ENCODE measurements around the gene CPB2. TPM values are rescaled to one million over a fixed set of nuclear protein-coding genes. Genes with fewer than 3 reads are reported as not detected.

The CPB2 gene
- total and polyA plus RNA-seq, 2 of the 8 experiments (the other 6 are each of a cell fraction or from before 2014, with no cell fraction given) = not detected

DNA sequence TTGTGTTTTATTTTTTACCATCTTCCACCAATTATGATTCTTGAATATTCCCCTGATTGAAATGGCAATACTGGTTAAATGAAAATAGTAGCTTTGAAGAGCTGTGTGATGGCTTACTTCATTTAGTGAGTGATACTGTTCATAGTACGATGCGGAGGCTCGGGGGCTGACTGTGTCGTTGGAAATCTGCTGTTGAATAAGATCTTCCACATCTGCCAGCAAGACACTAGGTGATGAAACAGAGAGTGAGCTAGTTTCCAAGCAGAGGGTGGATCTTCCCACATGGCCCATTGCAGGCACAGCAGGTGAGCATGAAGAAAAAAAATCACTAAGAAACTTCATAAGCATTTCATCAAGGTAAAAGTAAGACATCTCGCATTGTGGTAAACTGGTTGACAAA is 22.5 kb downstream of the CPB2 start:
- no peak for FAIRE-seq
- H3K56ac ChIP-seq (replicated peaks; ENCODE audit: insufficient read length, low read depth, low read length) = no peak overlapping the region
- CTCF ChIA-PET (ENCODE audit: partially characterized antibody) = interaction anchor here (0.9 to 1.3 kb wide), 3 partner anchors 10 to 44 kb away, joined by 3 to 4 read pairs (median 4); no protein-coding TSS in a partner anchor

More for the DNA sequence above, 22.5 kb downstream of the CPB2 start:
- H3K9me3 ChIP-seq (ENCODE audit: insufficient read depth in 2 of 2, low read depth in 1 of 2, low read length in 1 of 2) = peaks cover 0 to 7% of the 10 kb centered on the region in 2 experiments; a peak in 1 of 4 replicates
- no peaks in the 10 kb centered on the region for H3K36me3 ChIP-seq (ENCODE audit: control insufficient read depth in 2 of 4, insufficient read depth in 4 of 4, low read length in 3 of 4)
- TF ChIP-seq BRCA1 (IDR thresholded peaks at IDR 0.05; ENCODE audit: low read depth, low read length) (no peak), MAFK (IDR thresholded peaks at IDR 0.05; ENCODE audit: low read depth, low read length) (no peak), KDM4A (IDR thresholded peaks at IDR 0.05; ENCODE audit: low read depth, low read length, severe bottlenecking) (no peak), PHF8 (conservative IDR thresholded peaks at IDR 0.05; ENCODE audit: low read depth, low read length) (no peak), ZNF274 (IDR thresholded peaks at IDR 0.05; ENCODE audit: borderline replicate concordance, extremely low read depth, low read length) (no peak), SP2 (IDR thresholded peaks at IDR 0.05; ENCODE audit: low read length) (no peak), CHD1 (IDR thresholded peaks at IDR 0.05; ENCODE audit: low read depth, low read length) (no peak), JUN (IDR thresholded peaks at IDR 0.05; ENCODE audit: low read depth, low read length) (no peak), TEAD4 (IDR thresholded peaks at IDR 0.05; ENCODE audit: low read depth, low read length) (no peak), SRF (IDR thresholded peaks at IDR 0.05; ENCODE audit: low read depth, low read length) (no peak), TCF12 (IDR thresholded peaks at IDR 0.05; ENCODE audit: low read depth, low read length) (no peak)
- H4K20me1 ChIP-seq (replicated peaks in 1 of 2; ENCODE audit: control insufficient read depth in 1 of 2, insufficient read depth in 2 of 2, low read length in 2 of 2) = no peaks in the 10 kb centered on the region
- H2BK5ac ChIP-seq (ENCODE audit: low read depth, low read length) = no peak overlapping the region
- H3K9ac ChIP-seq (replicated peaks in 1 of 4; ENCODE audit: extremely low read depth in 1 of 4, low read depth in 3 of 4, low read length in 3 of 4) = no peak overlapping the region
- WGBS, 2 experiments (ENCODE audit: extremely low coverage in 1 of 2, insufficient coverage in 1 of 2, insufficient read length in 1 of 2, insufficient replicate concordance in 2 of 2, low coverage in 1 of 2, low lambda C conversion rate in 2 of 2, missing lambda C conversion rate in 1 of 2) = 92% methylated on average over 5 of the region's 5 CpGs; no CpG with 5 or more reads in 1 of the 2 experiments
- no peak overlapping the region for H2AFZ ChIP-seq (ENCODE audit: low read length)
- H3K14ac ChIP-seq (ENCODE audit: insufficient read length) = no peak overlapping the region
- no peak overlapping the region for H2AK5ac ChIP-seq (ENCODE audit: low read depth, low read length)
- H3K18ac ChIP-seq (ENCODE audit: extremely low read depth, low read length) = no peak overlapping the region
- no peak overlapping the region for H2BK20ac ChIP-seq (ENCODE audit: low read length)
- H4K5ac ChIP-seq (ENCODE audit: insufficient read length, low read depth, low read length) = no peak overlapping the region
- H2BK120ac ChIP-seq (replicated peaks; ENCODE audit: low read depth, low read length) = no peak overlapping the region
- no peaks in the 10 kb centered on the region for H3K23me2 ChIP-seq (ENCODE audit: low read depth, low read length)
- POLR2A ChIA-PET (ENCODE audit: partially characterized antibody) = no interaction called here
- no peak overlapping the region for H4K8ac ChIP-seq (ENCODE audit: extremely low read depth, insufficient read depth, low read length)
- no peak overlapping the region for H2BK12ac ChIP-seq (ENCODE audit: low read depth, low read length)
- no peak overlapping the region for H3K23ac ChIP-seq (ENCODE audit: insufficient read length)
- H3K4me3 ChIP-seq (ENCODE audit: extremely low read depth in 1 of 4, insufficient read depth in 2 of 4, low read depth in 3 of 4, low read length in 4 of 4) = no peak overlapping the region
- H2BK15ac ChIP-seq (ENCODE audit: low read length) = no peak overlapping the region
- no peak overlapping the region for H3K27ac ChIP-seq (ENCODE audit: low read depth, low read length)
- no peaks in the 10 kb centered on the region for H3K79me1 ChIP-seq (ENCODE audit: low read depth, low read length)
- no peak overlapping the region for H3K4ac ChIP-seq (replicated peaks; ENCODE audit: insufficient read length, low read depth, low read length)
- no peaks in the 10 kb centered on the region for H3K27me3 ChIP-seq (replicated peaks in 1 of 4; ENCODE audit: control insufficient read depth in 3 of 4, extremely low read depth in 1 of 4, insufficient read depth in 3 of 4, low read length in 3 of 4)
- H3K4me1 ChIP-seq (replicated peaks in 1 of 4; ENCODE audit: control insufficient read depth in 3 of 4, insufficient read depth in 4 of 4, low read length in 3 of 4) = no peaks in the 10 kb centered on the region
- H3K79me2 ChIP-seq (ENCODE audit: control insufficient read depth in 1 of 2, insufficient read depth in 2 of 2, low read length in 2 of 2) = no peaks in the 10 kb centered on the region
- no peak overlapping the region for H3K4me2 ChIP-seq (ENCODE audit: insufficient read depth in 1 of 2, low read depth in 2 of 2, low read length in 2 of 2)
- H4K91ac ChIP-seq (replicated peaks; ENCODE audit: insufficient read length, low read length) = no peak overlapping the region
- no peak for DNase-seq (ENCODE audit: low read depth in 1 of 2, low spot score in 2 of 2)

Data from H1 (cell line).